Coronary artery (tissue), 2 donors: ENCODE results near the gene UBE2V1.

Source experiments
- DNase-seq: peaks from one replicate; pipeline ENCODE4 v3.0.0-alpha.2; 2017; ENCODE audit warnings: low spot score
- H3K27ac ChIP-seq, 2 donors: fragments of 200-600 bp; sonication (generic); one replicate each; pipeline ENCODE4 v1.5.1; 2016 to 2019
- H3K4me3 ChIP-seq: fragments of 200-600 bp; sonication (generic); 2 replicates; pipeline ENCODE4 v1.5.1; 2016; ENCODE audit warnings: mild to moderate bottlenecking, moderate library complexity
- TF ChIP-seq, protein P1 (sequence below): fragments of 200-600 bp; sonication (generic); IDR thresholded peaks from one replicate; pipeline ENCODE4 v1.5.1; 2019; ENCODE audit warnings: antibody characterized with exemption

The UBE2V1 gene

DNA sequence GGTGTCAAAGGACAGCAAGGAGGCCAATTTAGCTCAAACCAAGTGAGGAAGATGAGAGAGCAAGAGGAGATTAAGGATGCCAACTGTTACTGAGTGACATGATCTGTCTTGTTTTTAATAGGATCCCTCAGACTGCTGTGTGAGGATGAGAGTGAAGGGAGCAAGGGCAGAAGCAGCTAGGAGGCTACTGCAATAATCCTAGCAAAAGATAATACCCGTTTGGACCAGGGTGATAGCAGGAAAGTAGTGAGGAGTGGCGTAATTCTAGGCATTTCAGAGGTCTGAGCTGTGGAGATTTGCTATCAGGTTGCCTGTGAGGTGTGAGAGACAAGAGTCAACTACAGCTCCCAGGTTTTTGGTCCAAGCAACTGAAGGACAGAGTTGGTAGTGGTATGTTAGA is 14.7 kb downstream of the UBE2V1 start:
- Histone ChIP-seq H3K4me3 (no peak overlapping the region), H3K27ac (no peak overlapping the region)
- TF ChIP-seq, protein P1, sequence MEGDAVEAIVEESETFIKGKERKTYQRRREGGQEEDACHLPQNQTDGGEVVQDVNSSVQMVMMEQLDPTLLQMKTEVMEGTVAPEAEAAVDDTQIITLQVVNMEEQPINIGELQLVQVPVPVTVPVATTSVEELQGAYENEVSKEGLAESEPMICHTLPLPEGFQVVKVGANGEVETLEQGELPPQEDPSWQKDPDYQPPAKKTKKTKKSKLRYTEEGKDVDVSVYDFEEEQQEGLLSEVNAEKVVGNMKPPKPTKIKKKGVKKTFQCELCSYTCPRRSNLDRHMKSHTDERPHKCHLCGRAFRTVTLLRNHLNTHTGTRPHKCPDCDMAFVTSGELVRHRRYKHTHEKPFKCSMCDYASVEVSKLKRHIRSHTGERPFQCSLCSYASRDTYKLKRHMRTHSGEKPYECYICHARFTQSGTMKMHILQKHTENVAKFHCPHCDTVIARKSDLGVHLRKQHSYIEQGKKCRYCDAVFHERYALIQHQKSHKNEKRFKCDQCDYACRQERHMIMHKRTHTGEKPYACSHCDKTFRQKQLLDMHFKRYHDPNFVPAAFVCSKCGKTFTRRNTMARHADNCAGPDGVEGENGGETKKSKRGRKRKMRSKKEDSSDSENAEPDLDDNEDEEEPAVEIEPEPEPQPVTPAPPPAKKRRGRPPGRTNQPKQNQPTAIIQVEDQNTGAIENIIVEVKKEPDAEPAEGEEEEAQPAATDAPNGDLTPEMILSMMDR = no peak
- no peak for DNase-seq

DNA sequence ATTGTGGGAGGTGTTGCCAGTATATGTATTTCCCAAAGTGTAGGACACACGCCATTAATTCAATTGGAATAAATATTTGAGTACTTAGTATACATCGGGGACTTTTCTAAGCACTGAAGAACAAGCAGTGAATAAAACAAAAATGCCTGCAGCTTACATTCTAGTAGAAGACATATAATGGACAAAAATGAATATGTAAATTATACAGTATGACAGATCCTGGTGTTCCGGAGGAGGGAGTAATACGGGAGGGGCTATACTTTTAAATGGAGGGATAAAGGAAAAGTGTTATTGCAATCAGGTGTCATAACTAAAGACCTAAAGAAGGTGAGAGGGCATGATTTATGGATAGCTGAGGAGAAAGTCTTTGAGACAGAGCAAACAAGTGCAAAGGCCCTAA is 15.1 kb downstream of the UBE2V1 start:
- no peak for DNase-seq
- TF ChIP-seq, protein P1 = no peak
- Histone ChIP-seq H3K4me3 (no peak overlapping the region), H3K27ac (no peak overlapping the region)

DNA sequence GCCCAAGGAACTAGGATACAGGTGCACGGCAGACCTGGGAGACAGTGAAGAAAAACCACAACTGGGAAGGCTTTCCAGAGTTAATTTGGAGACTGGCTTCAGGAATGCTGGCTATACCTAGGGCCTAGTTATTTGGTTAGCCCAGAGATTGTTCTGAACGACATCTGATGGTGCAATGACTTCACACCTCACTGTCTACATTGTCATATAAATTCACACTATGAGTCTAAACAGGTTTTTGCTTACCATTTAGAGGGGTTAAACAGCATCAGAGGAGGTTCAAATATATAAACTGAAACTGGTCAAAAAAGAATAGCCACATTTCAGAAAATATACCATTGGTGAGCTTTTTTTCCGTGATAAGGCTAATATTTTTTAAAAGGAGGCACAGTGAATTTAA is 16.7 kb downstream of the UBE2V1 start:
- DNase-seq = no peak
- H3K27ac ChIP-seq = no peak overlapping the region
- H3K4me3 ChIP-seq = no peak overlapping the region
- TF ChIP-seq, protein P1 = no peak

DNA sequence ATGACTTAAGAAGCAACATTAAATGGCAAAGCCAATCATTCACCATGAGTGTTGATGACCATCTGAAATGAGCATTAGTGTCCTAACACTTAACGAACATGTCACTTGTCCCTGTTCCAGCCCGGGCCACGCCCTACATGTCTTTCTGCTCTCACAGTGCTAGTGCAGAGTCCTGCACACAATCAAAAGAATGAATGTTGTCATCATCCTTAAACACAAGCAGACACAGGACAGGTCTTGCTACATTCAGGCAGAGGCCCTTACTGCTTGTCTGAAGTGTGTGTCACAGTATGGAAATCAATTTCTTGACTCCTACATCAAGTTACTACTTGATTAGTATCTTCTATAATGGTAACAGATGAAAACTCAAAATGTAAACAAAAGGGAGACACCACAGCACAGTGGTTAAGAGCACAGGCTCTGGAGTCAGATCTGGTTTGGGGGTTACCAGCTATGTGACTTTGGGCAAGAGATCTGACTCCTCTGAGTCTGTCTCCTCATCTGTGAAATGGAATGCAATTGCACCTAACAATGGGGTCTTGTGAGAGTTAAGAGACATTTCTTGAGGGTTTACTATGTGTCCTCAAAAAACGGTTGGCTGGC is 17.4 kb downstream of the UBE2V1 start:
- no peak overlapping the region for H3K4me3 ChIP-seq

DNA sequence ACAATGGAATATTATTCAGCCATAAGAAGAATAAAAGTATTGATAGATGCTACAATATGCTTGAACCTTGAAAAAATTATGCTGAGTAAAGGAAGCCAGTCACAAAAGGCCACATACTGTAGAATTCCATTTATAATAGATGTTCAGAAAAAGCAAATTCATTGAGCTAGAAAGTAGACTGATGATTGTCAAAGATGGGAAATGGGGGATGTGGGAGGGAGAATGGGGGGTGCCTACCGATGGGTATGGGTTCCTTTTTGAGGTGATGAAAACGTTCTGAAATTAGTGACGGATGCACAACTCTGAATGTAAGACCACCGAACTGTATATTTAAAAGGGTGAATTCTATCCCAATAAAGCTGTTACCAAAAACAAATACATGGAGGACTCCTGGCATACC is 18.4 kb downstream of the UBE2V1 start:
- DNase-seq = no peak
- TF ChIP-seq, protein P1 = no peak
- Histone ChIP-seq H3K27ac (no peak overlapping the region), H3K4me3 (no peak overlapping the region)

More for the DNA sequence above, 17.4 kb downstream of the UBE2V1 start:
- TF ChIP-seq, protein P1 = no peak
- H3K27ac ChIP-seq = no peak overlapping the region
- no peak for DNase-seq

DNA sequence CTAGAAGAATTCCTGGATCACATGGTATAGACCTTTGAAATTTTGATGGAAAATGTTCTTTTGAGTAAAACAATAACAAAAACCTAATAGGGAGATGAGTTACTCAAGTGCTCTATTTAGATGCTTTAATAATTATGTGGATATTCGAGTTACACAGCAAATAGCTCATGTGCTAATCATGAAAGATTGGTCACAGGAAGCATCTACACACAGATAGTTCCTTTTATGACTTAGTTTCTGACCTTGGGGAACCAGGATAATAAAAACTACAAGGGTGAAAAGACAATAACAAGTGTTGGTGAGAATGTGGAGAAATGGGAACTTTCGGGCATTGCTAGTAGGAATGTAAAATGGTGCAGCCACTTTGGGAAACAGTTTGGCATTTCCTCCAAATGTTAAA is 19.7 kb downstream of the UBE2V1 start:
- DNase-seq = no peak
- no peak overlapping the region for H3K27ac ChIP-seq
- TF ChIP-seq, protein P1 = no peak
- H3K4me3 ChIP-seq = no peak overlapping the region

DNA sequence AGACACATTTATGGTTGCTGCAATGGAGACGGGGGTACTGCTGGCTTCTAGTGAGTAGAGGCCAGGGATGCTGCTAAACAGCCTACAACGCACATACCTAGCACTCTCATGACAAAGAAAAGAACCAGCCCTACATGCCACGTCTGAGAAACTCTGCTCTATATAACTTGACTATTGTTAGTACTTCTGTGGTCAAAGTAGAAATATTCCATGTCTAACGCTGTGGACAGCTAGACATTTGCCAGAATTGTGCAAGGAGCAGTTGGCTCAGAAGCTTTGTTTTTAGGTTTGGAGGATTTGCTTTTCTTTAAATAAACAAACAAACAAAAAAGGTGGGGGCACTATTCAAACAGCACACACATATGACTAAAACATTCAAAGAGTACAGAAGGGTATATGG is 20.5 kb downstream of the UBE2V1 start:
- TF ChIP-seq, protein P1 = no peak
- Histone ChIP-seq H3K4me3 (no peak overlapping the region), H3K27ac (no peak overlapping the region)
- DNase-seq = no peak
